ENCODE data around the gene STAT4.

STAT4 gene

DNA sequence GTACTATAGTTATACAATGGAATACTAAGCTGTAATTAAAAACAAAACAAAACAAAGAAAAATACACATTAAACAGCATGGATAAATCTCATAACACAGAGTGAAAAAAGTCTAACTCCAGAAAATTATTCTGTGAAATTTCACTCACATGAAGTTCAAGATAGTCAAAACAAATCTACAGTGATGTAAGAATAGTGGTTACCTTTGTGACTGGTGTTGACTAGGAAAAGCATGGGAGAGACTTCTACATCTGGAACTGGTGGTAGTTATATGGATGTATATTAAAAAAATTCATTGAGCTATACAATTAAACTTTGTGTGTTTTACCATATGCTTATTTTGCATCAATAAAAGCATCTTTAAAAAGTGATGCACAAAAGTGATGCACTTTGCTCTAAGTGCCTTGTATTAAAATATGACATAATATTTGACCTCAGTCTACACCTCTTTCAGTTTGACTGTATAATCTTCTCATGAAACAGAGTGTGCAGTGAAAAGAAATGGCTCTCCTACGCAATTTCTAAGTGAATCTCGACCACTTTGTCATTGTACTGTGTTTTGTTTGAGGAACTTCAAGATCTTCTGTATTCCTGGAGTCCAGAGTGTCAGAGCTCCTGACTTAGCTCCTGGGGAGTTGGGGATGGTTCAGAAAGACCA, 28.0 kb downstream of the STAT4 start:
- Histone ChIP-seq H3K4me1 (ENCODE audit: control insufficient read depth in 2 of 2, insufficient read depth in 1 of 2, low read depth in 1 of 2, low read length in 2 of 2) (no peaks in the 10 kb centered on the region), H3K27ac (replicated peaks; ENCODE audit: low read length) (no peak overlapping the region), H3K4me2 (ENCODE audit: insufficient read depth, low read length, poor library complexity, severe bottlenecking) (no peak overlapping the region), H3K36me3 (replicated peaks in 1 of 2; ENCODE audit: control insufficient read depth in 2 of 2, insufficient read depth in 2 of 2, low read length in 2 of 2) (no peaks in the 10 kb centered on the region), H2AK5ac (ENCODE audit: low read depth, low read length) (no peak overlapping the region), H3K4me3 (ENCODE audit: low read length in 2 of 2) (no peak overlapping the region), H3K4ac (ENCODE audit: low read length) (no peak overlapping the region), H3K9ac (ENCODE audit: low read depth, low read length, poor library complexity) (no peak overlapping the region), H4K8ac (ENCODE audit: low read depth, low read length) (no peak overlapping the region), H3K23ac (ENCODE audit: low read depth, low read length, poor library complexity) (no peak overlapping the region), H2BK15ac (ENCODE audit: low read length) (no peak overlapping the region), H3K27me3 (ENCODE audit: control insufficient read depth in 3 of 3, insufficient read depth in 3 of 3, low read depth in 1 of 3, low read length in 3 of 3) (no peaks in the 10 kb centered on the region), H3K14ac (ENCODE audit: low read length) (no peak overlapping the region), H2BK120ac (ENCODE audit: low read depth, low read length) (no peak overlapping the region), H4K91ac (ENCODE audit: low read depth, low read length, poor library complexity) (no peak overlapping the region), H2AFZ (ENCODE audit: low read length) (no peak overlapping the region), H3K18ac (ENCODE audit: low read length) (no peak overlapping the region), H2BK12ac (ENCODE audit: low read length) (no peak overlapping the region), H3K9me3 (replicated peaks in 1 of 2; ENCODE audit: control insufficient read depth in 2 of 2, insufficient read depth in 1 of 2, low read depth in 1 of 2, low read length in 2 of 2) (no peaks in the 10 kb centered on the region), H3K79me1 (ENCODE audit: low read depth, low read length) (no peaks in the 10 kb centered on the region), H2BK5ac (ENCODE audit: low read length) (no peak overlapping the region)
- no CpG with 5 or more reads among the region's 2 CpGs for WGBS, 2 donors (ENCODE audit: extremely low coverage in 2 of 2, insufficient read length in 2 of 2, insufficient replicate concordance in 1 of 2)
- DNase-seq (ENCODE audit: low spot score) = no peak

DNA sequence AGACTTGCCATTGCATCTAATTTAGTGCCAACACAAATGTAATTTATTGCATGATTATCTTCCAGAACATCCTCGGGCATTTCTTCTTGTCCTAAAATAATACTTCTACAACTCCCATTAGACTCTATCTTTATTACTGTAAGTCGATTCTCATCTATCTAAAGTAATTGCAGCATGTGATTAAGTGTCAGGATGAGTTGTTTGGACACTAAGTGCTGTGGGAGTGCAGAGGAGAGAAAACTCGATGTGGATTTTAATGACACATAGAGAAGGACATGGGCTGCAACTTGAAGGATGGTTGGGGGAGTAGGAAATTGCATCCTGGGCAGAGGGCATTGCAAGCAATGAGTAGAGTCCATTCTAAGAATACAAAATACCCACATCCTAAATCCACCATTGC, 33.5 kb downstream of the STAT4 start:
- H3K9ac ChIP-seq (ENCODE audit: low read depth, low read length, poor library complexity) = no peak overlapping the region
- no peaks in the 10 kb centered on the region for H3K27me3 ChIP-seq (ENCODE audit: control insufficient read depth in 3 of 3, insufficient read depth in 3 of 3, low read depth in 1 of 3, low read length in 3 of 3)
- H3K79me1 ChIP-seq (ENCODE audit: low read depth, low read length) = no peaks in the 10 kb centered on the region
- H3K4ac ChIP-seq (ENCODE audit: low read length) = no peak overlapping the region
- no peak overlapping the region for H3K18ac ChIP-seq (ENCODE audit: low read length)
- H2BK12ac ChIP-seq (ENCODE audit: low read length) = no peak overlapping the region
- DNase-seq (ENCODE audit: low spot score) = no peak
- H3K4me1 ChIP-seq (ENCODE audit: control insufficient read depth in 2 of 2, insufficient read depth in 1 of 2, low read depth in 1 of 2, low read length in 2 of 2) = peaks cover 0 to 3% of the 10 kb centered on the region in 2 donors
- no peak overlapping the region for H3K14ac ChIP-seq (ENCODE audit: low read length)
- no peak overlapping the region for H2BK15ac ChIP-seq (ENCODE audit: low read length)
- H3K36me3 ChIP-seq (replicated peaks in 1 of 2; ENCODE audit: control insufficient read depth in 2 of 2, insufficient read depth in 2 of 2, low read length in 2 of 2) = no peaks in the 10 kb centered on the region
- no peak overlapping the region for H4K8ac ChIP-seq (ENCODE audit: low read depth, low read length)
- no peak overlapping the region for H3K4me2 ChIP-seq (ENCODE audit: insufficient read depth, low read length, poor library complexity, severe bottlenecking)
- H3K23ac ChIP-seq (ENCODE audit: low read depth, low read length, poor library complexity) = no peak overlapping the region
- WGBS, 2 donors (ENCODE audit: extremely low coverage in 2 of 2, insufficient read length in 2 of 2, insufficient replicate concordance in 1 of 2) = no CpG with 5 or more reads among the region's 3 CpGs
- H2AFZ ChIP-seq (ENCODE audit: low read length) = no peak overlapping the region
- no peak overlapping the region for H4K91ac ChIP-seq (ENCODE audit: low read depth, low read length, poor library complexity)
- no peak overlapping the region for H2BK5ac ChIP-seq (ENCODE audit: low read length)
- no peak overlapping the region for H3K27ac ChIP-seq (replicated peaks; ENCODE audit: low read length)
- H2BK120ac ChIP-seq (ENCODE audit: low read depth, low read length) = no peak overlapping the region
- H2AK5ac ChIP-seq (ENCODE audit: low read depth, low read length) = no peak overlapping the region
- no peaks in the 10 kb centered on the region for H3K9me3 ChIP-seq (replicated peaks in 1 of 2; ENCODE audit: control insufficient read depth in 2 of 2, insufficient read depth in 1 of 2, low read depth in 1 of 2, low read length in 2 of 2)
- no peak overlapping the region for H3K4me3 ChIP-seq (ENCODE audit: low read length in 2 of 2)

DNA sequence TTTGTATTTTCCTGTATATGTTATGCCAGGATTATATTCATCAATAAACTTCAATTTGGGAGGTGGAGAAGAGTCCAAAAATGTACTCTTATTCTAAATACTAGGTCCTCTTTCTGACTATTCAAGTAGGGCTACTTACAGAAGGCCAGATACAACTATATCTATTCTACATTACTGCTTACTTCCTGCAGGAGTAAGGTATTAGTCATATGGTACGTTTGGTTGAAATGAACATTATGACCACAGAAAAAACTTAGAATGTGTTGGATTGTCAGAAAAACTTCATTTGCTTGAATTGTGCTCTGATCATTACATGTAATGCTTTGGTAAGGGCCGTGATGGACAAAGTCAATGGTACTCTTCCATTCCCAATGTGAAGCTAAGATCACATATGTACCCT, 35.0 kb downstream of the STAT4 start:
- DNase-seq (ENCODE audit: low spot score) = no peak
- no peaks in the 10 kb centered on the region for H3K27me3 ChIP-seq (ENCODE audit: control insufficient read depth in 3 of 3, insufficient read depth in 3 of 3, low read depth in 1 of 3, low read length in 3 of 3)
- no CpG with 5 or more reads among the region's 2 CpGs for WGBS, 2 donors (ENCODE audit: extremely low coverage in 2 of 2, insufficient read length in 2 of 2, insufficient replicate concordance in 1 of 2)
- H3K18ac ChIP-seq (ENCODE audit: low read length) = no peak overlapping the region
- H3K23ac ChIP-seq (ENCODE audit: low read depth, low read length, poor library complexity) = no peak overlapping the region
- no peaks in the 10 kb centered on the region for H3K79me1 ChIP-seq (ENCODE audit: low read depth, low read length)
- H3K4me3 ChIP-seq (ENCODE audit: low read length in 2 of 2) = no peak overlapping the region
- no peak overlapping the region for H2AFZ ChIP-seq (ENCODE audit: low read length)
- no peak overlapping the region for H4K8ac ChIP-seq (ENCODE audit: low read depth, low read length)
- H3K4me1 ChIP-seq (ENCODE audit: control insufficient read depth in 2 of 2, insufficient read depth in 1 of 2, low read depth in 1 of 2, low read length in 2 of 2) = peaks cover 0 to 3% of the 10 kb centered on the region in 2 donors
- no peak overlapping the region for H3K4ac ChIP-seq (ENCODE audit: low read length)
- H2BK120ac ChIP-seq (ENCODE audit: low read depth, low read length) = no peak overlapping the region
- H3K27ac ChIP-seq (replicated peaks; ENCODE audit: low read length) = no peak overlapping the region
- no peak overlapping the region for H2BK12ac ChIP-seq (ENCODE audit: low read length)
- H3K4me2 ChIP-seq (ENCODE audit: insufficient read depth, low read length, poor library complexity, severe bottlenecking) = no peak overlapping the region
- no peaks in the 10 kb centered on the region for H3K36me3 ChIP-seq (replicated peaks in 1 of 2; ENCODE audit: control insufficient read depth in 2 of 2, insufficient read depth in 2 of 2, low read length in 2 of 2)
- no peak overlapping the region for H3K14ac ChIP-seq (ENCODE audit: low read length)
- H2BK5ac ChIP-seq (ENCODE audit: low read length) = no peak overlapping the region
- H2BK15ac ChIP-seq (ENCODE audit: low read length) = no peak overlapping the region
- no peak overlapping the region for H3K9ac ChIP-seq (ENCODE audit: low read depth, low read length, poor library complexity)
- no peak overlapping the region for H2AK5ac ChIP-seq (ENCODE audit: low read depth, low read length)
- H4K91ac ChIP-seq (ENCODE audit: low read depth, low read length, poor library complexity) = no peak overlapping the region
- H3K9me3 ChIP-seq (replicated peaks in 1 of 2; ENCODE audit: control insufficient read depth in 2 of 2, insufficient read depth in 1 of 2, low read depth in 1 of 2, low read length in 2 of 2) = no peaks in the 10 kb centered on the region

DNA sequence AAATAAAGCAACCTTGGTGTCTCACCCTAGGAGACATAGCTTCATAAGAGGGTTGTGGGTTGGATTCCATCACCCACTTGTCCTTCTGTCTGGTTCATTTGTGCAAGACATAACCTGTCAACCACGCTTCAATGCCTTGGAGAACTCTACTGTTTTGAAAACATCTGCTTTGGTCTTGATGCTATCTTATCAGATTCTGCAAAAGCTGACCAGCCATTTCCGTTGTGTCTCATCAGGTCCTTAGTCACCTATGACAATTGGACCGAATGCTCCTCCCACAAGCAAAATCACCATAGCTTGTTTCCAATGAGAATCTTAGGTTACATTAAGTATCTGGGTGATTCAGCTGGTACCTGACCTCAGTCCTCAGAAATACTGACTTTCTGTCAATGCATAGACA, 35.4 kb downstream of the STAT4 start:
- no peak overlapping the region for H4K91ac ChIP-seq (ENCODE audit: low read depth, low read length, poor library complexity)
- H2BK12ac ChIP-seq (ENCODE audit: low read length) = no peak overlapping the region

More for the DNA sequence above, 35.4 kb downstream of the STAT4 start:
- Histone ChIP-seq H3K23ac (ENCODE audit: low read depth, low read length, poor library complexity) (no peak overlapping the region), H2BK15ac (ENCODE audit: low read length) (no peak overlapping the region), H2BK5ac (ENCODE audit: low read length) (no peak overlapping the region), H2AFZ (ENCODE audit: low read length) (no peak overlapping the region), H3K27me3 (ENCODE audit: control insufficient read depth in 3 of 3, insufficient read depth in 3 of 3, low read depth in 1 of 3, low read length in 3 of 3) (no peaks in the 10 kb centered on the region), H3K14ac (ENCODE audit: low read length) (no peak overlapping the region), H3K27ac (replicated peaks; ENCODE audit: low read length) (no peak overlapping the region), H3K36me3 (replicated peaks in 1 of 2; ENCODE audit: control insufficient read depth in 2 of 2, insufficient read depth in 2 of 2, low read length in 2 of 2) (no peaks in the 10 kb centered on the region), H4K8ac (ENCODE audit: low read depth, low read length) (no peak overlapping the region), H3K4ac (ENCODE audit: low read length) (no peak overlapping the region), H2BK120ac (ENCODE audit: low read depth, low read length) (no peak overlapping the region), H3K79me1 (ENCODE audit: low read depth, low read length) (no peaks in the 10 kb centered on the region), H2AK5ac (ENCODE audit: low read depth, low read length) (no peak overlapping the region), H3K4me2 (ENCODE audit: insufficient read depth, low read length, poor library complexity, severe bottlenecking) (no peak overlapping the region), H3K4me3 (ENCODE audit: low read length in 2 of 2) (no peak overlapping the region), H3K9me3 (replicated peaks in 1 of 2; ENCODE audit: control insufficient read depth in 2 of 2, insufficient read depth in 1 of 2, low read depth in 1 of 2, low read length in 2 of 2) (no peaks in the 10 kb centered on the region), H3K4me1 (ENCODE audit: control insufficient read depth in 2 of 2, insufficient read depth in 1 of 2, low read depth in 1 of 2, low read length in 2 of 2) (peaks cover 0 to 3% of the 10 kb centered on the region in 2 donors), H3K18ac (ENCODE audit: low read length) (no peak overlapping the region), H3K9ac (ENCODE audit: low read depth, low read length, poor library complexity) (no peak overlapping the region)
- no peak for DNase-seq (ENCODE audit: low spot score)
- no CpG with 5 or more reads among the region's 3 CpGs for WGBS, 2 donors (ENCODE audit: extremely low coverage in 2 of 2, insufficient read length in 2 of 2, insufficient replicate concordance in 1 of 2)

Measured in neuronal stem cell (in vitro differentiated cells).